Uterus (tissue), 2 donors: Measurements from ENCODE around the gene HM13.

Experiments
- POLR2A ChIP-seq, 2 donors: fragments of 450-650 bp; IDR thresholded peaks; one replicate each; pipeline ENCODE4 v1.6.1; 2016; ENCODE audit warnings: antibody characterized with exemption in 2 of 2, mild to moderate bottlenecking in 1 of 2, moderate library complexity in 1 of 2
- TF ChIP-seq, protein P1 (sequence below), 4 experiments: fragments of 200-600 bp in 2 of 4; fragments of 450-650 bp in 2 of 4; sonication (generic) in 2 of 4; IDR thresholded peaks; one replicate each; pipeline ENCODE4 v1.5.1; 2016 to 2019; ENCODE audit warnings: antibody characterized with exemption in 4 of 4, mild to moderate bottlenecking in 2 of 4, moderate library complexity in 1 of 4

GRCh38 chr20:31540406-31540805, 26.2 kb downstream of the HM13 start:
- TF ChIP-seq, protein P1, sequence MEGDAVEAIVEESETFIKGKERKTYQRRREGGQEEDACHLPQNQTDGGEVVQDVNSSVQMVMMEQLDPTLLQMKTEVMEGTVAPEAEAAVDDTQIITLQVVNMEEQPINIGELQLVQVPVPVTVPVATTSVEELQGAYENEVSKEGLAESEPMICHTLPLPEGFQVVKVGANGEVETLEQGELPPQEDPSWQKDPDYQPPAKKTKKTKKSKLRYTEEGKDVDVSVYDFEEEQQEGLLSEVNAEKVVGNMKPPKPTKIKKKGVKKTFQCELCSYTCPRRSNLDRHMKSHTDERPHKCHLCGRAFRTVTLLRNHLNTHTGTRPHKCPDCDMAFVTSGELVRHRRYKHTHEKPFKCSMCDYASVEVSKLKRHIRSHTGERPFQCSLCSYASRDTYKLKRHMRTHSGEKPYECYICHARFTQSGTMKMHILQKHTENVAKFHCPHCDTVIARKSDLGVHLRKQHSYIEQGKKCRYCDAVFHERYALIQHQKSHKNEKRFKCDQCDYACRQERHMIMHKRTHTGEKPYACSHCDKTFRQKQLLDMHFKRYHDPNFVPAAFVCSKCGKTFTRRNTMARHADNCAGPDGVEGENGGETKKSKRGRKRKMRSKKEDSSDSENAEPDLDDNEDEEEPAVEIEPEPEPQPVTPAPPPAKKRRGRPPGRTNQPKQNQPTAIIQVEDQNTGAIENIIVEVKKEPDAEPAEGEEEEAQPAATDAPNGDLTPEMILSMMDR (IDR thresholded peaks at IDR 0.05): no peak
- no peak for TF ChIP-seq POLR2A (IDR thresholded peaks at IDR 0.05)
